HG02970 (cell line): Measurements from ENCODE around the gene VSIG10.
"Not testable (repeated sequence)": the region's sequence is repeated elsewhere in the genome, so short reads cannot be mapped to it uniquely, and the experiment has no call there.

ENCODE experiments used
- ATAC-seq: cut with Tn5 transposase; IDR thresholded peaks from one replicate; pipeline ENCODE4 v1.9.1; 2021; ENCODE audit warnings: mild to moderate bottlenecking, moderate library complexity, moderate number of reproducible peaks; ENCODE audit not compliant: unreplicated experiment, low FRiP score

VSIG10 gene

GRCh38 chr12:118103601-118104382 lies at the start of gene VSIG10:
Gene VSIG10 (minus strand): TSS chr12:118104011. CDS start chr12:118103671, 340 bp downstream.
- no peak for ATAC-seq

GRCh38 chr12:118151755-118152154 lies 47.9 kb upstream of the VSIG10 start:
- ATAC-seq = no peak

- ATAC-seq = no peak
Observed at GRCh38 chr12:118150625-118151024, 46.8 kb upstream of the VSIG10 start.

GRCh38 chr12:118148287-118148686 lies 44.5 kb upstream of the VSIG10 start:
- ATAC-seq = no peak

- ATAC-seq = no peak
Observed at GRCh38 chr12:118145798-118146156, 42.0 kb upstream of the VSIG10 start.

GRCh38 chr12:118145113-118145797 lies 41.4 kb upstream of the VSIG10 start:
- ATAC-seq = no peak

- no peak for ATAC-seq
Observed at GRCh38 chr12:118144499-118144898, 40.7 kb upstream of the VSIG10 start.

- ATAC-seq = no peak
Observed at GRCh38 chr12:118140825-118141224, 37.0 kb upstream of the VSIG10 start.

GRCh38 chr12:118137148-118137678 lies 33.4 kb upstream of the VSIG10 start:
- no peak for ATAC-seq

- peak; percentile 12 for ATAC-seq
Observed at GRCh38 chr12:118136559-118137003, 32.8 kb upstream of the VSIG10 start.

- ATAC-seq = peak; percentile 98
Observed at GRCh38 chr12:118135788-118136558, 32.2 kb upstream of the VSIG10 start, which contains the start of gene PEBP1. Gene PEBP1 (plus strand): TSS chr12:118136124. CDS start chr12:118136210, 86 bp downstream.

- not testable (repeated sequence) for ATAC-seq
Observed at GRCh38 chr12:118129436-118129835, 25.6 kb upstream of the VSIG10 start.

GRCh38 chr12:118127867-118128266 lies 24.1 kb upstream of the VSIG10 start:
- no peak for ATAC-seq

GRCh38 chr12:118126119-118126757 lies 22.4 kb upstream of the VSIG10 start:
- no peak for ATAC-seq

- no peak for ATAC-seq
Observed at GRCh38 chr12:118125743-118126118, 21.9 kb upstream of the VSIG10 start.

GRCh38 chr12:118124333-118124874 lies 20.6 kb upstream of the VSIG10 start:
- ATAC-seq = no peak

GRCh38 chr12:118122264-118122663 lies 18.5 kb upstream of the VSIG10 start:
- no peak for ATAC-seq

GRCh38 chr12:118120579-118121363 lies 17.0 kb upstream of the VSIG10 start:
- no peak for ATAC-seq

GRCh38 chr12:118119449-118119879 lies 15.7 kb upstream of the VSIG10 start:
- ATAC-seq = no peak
